Embryonic facial prominence (tissue), 1 donor: ENCODE data around the gene AGRN.
"Not testable (repeated sequence)": the region's sequence is repeated elsewhere in the genome, so short reads cannot be mapped to it uniquely, and the experiment has no call there.

ENCODE experiments used
- DNase-seq: peaks from one replicate; pipeline ENCODE4 v3.0.0-alpha.2; 2016; ENCODE audit errors: extremely low spot score

AGRN gene

GRCh38 chr1:1020000-1020404, at the start of gene AGRN:
AGRN (plus strand) TSS chr1:1020120; CDS start chr1:1020173, 53 bp downstream.
- no peak for DNase-seq

DNA sequence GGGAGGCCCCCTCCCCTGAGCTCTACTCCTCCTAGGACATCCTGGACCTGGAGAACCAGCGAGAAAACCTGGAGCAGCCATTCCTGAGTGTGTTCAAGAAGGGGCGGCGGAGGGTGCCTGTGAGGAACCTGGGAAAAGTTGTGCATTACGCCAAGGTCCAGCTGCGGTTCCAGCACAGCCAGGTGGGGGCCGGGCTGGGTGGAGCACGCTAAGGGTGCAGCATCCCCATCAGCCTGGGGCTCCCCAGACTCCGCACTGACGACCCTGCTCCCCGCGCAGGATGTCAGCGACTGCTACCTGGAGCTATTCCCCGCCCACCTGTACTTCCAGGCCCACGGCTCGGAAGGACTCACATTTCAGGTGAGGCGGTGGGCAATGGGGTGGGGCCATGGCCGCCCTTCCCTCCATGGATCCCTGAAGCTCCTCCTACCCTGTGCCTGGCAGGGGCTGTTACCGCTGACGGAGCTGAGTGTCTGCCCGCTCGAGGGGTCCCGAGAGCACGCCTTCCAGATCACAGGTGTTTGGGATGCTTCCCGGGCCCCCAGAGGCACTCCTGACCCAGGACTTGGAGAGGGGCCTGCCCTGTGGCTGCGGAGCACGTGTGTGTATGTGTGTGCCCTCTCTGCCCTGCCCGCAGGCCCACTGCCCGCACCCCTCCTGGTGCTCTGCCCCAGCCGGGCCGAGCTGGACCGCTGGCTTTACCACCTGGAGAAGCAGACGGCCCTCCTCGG, 49.5 kb upstream of the AGRN start:
- no peak for DNase-seq

DNA sequence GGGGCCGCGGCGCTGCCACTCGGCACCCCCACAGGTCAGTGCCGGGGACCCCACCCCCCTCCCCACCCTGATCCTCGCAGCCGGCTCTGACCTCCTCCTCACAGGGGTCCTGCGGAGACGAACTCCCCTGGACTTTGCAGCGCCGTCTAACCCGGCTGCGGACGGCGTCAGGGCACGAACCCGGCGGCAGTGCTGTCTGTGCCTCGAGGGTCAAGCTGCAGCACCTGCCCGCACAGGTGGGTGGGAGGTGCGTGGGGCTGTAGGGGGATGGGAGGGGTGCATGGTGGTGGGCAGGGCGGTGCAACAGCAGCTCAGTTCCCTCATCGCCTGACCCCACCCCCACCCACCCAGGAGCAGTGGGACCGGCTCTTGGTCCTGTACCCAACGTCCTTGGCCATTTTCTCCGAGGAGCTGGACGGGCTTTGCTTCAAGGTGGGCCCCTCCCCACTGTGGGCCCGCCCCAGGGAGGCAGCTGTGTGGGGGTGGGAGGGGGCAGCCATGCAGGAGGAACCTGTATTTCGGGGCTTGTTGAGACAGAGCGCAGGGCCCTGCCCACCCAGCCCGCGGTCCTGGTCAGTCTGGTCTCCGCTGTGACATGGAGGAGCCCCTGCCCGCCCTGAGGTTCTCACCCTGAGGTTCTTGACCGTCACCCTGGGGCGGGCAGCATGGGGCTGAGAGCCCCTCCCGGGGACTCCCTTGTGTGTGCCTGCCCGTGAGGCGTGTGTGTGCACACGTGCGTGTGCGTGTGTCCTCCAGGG, 48.8 kb upstream of the AGRN start:
- no peak for DNase-seq

DNA sequence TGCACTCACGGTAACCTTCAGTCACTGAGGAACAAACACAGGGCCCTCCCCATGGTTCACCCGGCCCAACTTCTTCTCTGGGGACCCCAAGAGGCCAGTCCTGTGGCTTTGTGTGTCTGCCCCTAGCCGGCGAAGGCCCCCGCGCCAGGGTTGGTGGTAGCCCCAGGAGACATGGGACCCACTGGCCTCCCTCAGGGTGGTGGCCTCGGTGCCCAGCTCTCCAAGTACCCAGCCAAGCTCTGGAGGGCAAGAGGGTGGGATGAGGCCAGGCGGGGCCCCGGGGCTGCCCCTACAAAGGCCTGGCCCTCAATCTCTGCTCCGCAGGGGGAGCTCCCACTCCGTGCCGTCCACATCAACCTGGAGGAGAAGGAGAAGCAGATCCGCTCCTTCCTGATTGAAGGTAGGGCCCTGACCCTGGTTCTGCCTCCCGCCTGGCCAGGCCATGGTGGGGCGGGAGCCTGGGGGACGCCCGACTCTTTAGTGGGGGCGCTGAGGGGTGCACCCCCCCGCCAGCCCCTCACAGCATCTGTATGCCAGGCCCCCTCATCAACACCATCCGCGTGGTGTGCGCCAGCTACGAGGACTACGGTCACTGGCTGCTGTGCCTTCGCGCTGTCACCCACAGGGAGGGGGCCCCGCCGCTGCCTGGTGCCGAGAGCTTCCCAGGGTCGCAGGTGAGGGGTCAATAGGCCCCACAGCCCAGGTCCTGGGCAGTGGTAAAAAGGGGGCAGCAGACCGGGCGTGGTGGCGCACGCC, 48.0 kb upstream of the AGRN start:
- no peak for DNase-seq

GRCh38 chr1:972726-973458, 47.0 kb upstream of the AGRN start:
- DNase-seq, result no peak

DNA sequence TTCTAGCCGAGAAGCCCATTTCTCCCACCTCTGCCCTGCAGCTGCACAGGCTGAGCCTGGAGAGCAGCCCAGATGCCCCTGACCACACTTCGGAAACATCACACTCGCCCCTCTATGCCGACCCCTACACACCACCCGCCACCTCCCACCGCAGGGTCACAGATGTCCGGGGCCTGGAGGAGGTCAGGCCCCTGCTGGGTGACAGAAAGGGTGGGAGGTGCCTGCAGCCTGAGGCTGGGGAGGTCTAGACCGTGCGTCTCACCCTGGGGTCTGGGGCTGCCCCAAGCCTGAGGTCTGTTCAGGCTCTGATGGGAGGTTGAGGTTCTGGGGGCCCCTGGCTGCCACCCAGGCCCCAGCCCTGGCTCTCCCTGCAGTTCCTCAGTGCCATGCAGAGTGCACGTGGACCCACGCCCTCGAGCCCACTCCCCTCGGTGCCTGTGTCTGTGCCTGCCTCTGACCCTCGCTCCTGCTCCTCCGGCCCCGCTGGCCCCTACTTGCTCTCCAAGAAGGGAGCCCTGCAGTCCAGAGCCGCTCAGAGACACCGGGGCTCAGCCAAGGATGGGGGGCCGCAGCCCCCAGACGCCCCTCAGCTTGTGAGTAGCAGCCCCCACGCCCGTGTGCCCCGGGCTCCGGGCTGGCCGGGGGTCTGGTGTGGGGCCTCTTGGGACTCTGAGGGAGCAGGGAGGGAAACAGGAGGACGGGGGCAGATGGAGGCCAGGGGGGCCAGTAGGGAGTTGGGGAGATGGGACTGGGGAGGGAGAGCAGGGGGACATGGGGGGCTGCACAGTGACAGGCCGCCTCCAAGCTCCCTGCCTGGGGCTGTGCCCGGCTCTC, 46.2 kb upstream of the AGRN start:
- DNase-seq, result no peak

DNA sequence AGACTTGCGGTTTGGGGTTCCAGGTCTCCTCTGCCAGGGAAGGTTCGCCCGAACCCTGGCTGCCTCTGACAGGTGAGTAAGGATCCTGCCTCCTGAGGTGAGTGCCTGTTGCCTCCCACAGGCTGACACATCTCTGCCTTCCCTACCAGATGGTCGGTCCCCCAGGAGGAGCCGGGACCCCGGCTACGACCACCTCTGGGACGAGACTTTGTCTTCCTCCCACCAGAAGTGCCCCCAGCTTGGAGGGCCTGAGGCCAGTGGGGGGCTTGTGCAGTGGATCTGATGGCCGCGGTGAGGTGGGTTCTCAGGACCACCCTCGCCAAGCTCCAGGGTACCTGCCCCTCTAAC, 45.7 kb upstream of the AGRN start:
- DNase-seq, result no peak

- DNase-seq, result no peak
Measured at GRCh38 chr1:974687-975328, 45.1 kb upstream of the AGRN start.

GRCh38 chr1:975365-975764, 44.6 kb upstream of the AGRN start:
- no peak for DNase-seq

DNA sequence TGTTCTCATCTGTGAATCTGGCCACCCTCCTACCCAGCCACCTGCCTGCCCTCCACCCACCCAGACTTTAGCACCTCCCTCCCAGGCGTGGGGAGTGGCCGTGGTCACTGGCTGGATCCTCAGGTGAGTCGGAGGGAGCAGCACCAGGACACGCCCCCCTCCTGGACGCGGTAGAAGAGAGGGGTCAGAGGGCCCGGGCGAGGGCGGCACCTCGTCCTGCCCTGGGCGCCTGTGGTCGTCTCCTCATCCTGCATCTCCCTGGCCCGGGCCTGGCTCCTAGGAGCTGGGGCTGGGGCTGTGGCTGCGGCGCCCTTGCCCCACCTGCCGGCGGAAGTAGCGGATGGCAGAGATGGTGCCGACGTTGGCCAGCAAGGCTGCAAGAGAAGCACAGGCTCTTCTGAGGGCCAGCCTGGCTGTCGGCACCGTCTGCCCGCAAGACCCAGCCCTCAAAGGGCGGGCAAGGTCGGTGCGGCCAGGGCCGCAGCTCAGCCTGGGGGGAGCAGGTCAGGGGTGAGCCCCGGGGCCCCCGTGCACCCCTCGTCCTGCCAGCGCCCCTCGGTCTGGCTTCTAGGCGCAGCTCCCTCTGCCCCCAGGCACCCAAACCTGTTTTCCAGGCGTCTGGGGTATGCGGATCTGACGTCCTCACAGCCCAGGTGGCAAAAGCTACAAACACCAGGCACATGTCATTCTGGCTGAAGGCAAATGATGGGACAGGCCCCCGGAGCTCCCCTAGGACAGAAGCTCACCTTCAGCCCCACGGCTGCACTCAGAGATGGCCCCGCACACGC, 43.8 kb upstream of the AGRN start:
- DNase-seq, result no peak

- not testable (repeated sequence) for DNase-seq
Measured at GRCh38 chr1:976791-977190, 43.1 kb upstream of the AGRN start.

GRCh38 chr1:978069-978834, 41.7 kb upstream of the AGRN start:
- no peak for DNase-seq

GRCh38 chr1:978835-979743, 40.8 kb upstream of the AGRN start:
- no peak for DNase-seq

GRCh38 chr1:979744-980072, 40.2 kb upstream of the AGRN start:
- no peak for DNase-seq

GRCh38 chr1:980137-980571, 39.8 kb upstream of the AGRN start:
- no peak for DNase-seq

DNA sequence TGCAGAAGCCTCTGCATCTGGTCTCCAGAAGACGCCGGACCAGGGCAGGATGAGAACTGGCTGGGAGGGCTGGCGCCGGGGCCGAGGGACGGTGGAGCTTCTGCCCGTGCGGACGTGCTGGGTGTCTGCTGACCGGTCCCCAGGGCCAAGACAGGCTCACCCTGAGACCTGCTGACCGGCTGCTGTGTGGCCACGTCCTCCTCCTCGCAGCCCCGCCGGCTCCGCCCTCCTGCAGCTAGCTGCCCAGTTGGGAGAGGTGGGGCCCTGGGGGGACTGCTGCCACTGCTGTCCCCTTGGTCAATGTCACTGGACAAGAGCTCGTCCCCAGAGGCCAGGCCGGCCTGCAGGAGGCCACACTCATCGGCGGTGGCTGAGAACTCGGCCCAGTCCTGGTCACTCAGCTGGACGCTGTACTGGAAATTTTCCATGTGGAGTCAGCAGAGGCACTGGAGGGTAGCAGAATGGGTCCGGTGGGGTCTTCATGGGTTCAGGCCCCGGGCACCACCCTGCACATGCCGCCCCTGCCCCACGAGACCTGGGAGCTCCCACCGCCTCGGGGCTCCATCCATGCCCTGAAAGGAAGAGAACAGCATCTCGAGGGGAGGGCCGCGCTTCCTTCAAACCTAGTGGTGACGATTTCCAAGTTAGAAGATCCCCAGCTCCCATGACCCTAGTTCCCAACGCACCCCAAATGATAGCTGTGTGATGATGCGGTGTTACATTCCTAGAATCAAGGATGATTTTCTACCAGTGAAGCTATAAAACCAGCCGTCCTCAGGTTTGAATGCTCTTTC, 39.1 kb upstream of the AGRN start:
- DNase-seq, result no peak

DNA sequence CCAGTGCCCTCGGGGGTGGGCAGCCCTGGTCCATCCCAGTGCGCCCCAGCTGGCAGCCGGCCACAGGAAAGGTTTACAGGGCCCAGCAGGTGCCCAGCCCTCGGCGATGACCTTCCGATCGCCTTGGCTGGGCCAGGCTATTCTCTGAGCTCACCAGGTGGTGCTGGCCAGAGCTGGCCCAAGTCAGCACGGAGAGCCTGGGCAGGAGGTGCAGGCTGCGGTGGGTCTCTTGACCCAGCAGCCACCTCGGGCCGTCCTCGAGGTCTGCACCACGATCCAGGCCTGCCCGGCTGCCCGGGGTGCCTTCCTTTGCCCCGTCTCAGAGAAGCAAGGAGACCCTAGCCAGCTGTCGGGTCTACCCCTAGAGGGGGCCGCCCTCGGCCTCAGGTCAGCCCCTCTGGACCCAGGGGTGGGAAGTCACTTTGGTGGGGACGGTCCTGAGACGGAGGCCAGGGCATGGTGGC, 38.4 kb upstream of the AGRN start:
- DNase-seq, result no peak
